GM19468 (cell line): Measurements from ENCODE around the gene UGT8.
"Not testable (repeated sequence)": the region's sequence is repeated elsewhere in the genome, so short reads cannot be mapped to it uniquely, and the experiment has no call there.

ENCODE experiments used
- ATAC-seq: cut with Tn5 transposase; IDR thresholded peaks from one replicate; pipeline ENCODE4 v1.9.1; 2021; ENCODE audit warnings: mild to moderate bottlenecking, moderate library complexity, moderate number of reproducible peaks; ENCODE audit not compliant: unreplicated experiment; ENCODE audit errors: extremely low read depth

Gene UGT8, protein sequence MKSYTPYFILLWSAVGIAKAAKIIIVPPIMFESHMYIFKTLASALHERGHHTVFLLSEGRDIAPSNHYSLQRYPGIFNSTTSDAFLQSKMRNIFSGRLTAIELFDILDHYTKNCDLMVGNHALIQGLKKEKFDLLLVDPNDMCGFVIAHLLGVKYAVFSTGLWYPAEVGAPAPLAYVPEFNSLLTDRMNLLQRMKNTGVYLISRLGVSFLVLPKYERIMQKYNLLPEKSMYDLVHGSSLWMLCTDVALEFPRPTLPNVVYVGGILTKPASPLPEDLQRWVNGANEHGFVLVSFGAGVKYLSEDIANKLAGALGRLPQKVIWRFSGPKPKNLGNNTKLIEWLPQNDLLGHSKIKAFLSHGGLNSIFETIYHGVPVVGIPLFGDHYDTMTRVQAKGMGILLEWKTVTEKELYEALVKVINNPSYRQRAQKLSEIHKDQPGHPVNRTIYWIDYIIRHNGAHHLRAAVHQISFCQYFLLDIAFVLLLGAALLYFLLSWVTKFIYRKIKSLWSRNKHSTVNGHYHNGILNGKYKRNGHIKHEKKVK

DNA sequence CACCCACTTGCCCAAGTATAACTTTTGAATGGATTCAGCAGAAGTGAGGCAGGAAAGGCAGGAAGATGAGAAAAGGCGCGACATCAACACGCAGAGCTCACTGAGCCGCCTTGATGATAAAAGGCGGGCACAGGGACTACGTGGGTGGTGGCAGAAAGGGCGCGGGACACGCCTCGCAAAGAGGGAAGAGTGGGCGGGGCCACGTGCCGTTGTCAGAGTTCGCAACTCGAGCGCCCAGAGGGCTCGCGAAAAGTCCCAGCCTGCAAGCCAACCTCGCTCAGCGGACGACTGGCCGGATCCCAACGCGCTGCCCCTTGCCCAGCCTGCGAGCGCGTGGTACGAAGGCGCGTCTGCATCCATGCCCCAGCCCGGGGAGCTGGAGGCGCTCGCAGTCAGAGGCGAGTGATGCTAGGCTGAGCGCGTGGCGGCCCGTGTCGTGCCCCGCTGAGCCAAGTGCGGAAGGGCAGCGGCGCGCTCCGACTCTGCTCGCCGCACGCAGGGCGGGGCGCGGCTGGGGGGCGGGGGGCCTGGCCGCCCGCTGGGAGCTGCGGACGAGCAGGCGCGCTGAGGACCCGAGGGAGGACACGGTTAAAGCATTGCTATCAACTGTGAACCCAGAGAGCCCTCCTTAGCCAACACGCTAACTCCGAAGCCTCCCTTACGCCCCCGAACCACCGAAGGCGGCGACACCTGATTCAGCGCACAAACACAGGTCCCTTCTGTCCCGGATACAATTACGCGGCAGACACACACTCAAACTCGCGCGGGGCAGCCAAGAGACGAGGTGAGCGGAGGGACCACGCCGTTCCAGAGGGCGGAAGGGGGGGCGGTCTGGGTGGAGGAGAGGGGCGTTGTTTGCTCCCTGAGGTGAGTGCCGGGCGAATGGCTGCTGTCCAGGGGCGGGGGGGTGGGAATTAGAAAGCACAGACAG, at the start of gene UGT8:
Gene UGT8 (plus strand): TSS at position 617 of the 931 bp plus-strand sequence. CDS start 24,074 bp downstream, outside the sequence.
- ATAC-seq, result peak; percentile 30

DNA sequence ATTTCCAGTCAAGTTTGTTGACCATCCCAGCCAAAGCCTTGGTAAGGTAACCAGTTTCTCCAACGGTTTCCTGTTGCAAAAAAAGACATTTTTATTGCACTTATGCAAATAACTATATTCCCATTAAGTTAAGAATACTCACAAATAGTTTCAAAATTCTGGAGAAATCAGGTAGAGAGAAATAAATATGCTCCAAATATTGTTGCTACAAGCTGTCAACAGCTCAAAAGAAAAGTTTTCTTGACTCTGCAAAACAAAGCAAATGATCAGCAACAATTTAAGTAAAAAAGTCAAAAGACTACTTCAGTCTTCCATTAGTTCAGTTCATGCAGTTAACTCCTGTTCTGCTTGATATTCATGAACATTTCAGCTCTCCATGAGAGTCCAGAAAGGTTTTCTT, 49.0 kb upstream of the UGT8 start:
- ATAC-seq, result no peak

DNA sequence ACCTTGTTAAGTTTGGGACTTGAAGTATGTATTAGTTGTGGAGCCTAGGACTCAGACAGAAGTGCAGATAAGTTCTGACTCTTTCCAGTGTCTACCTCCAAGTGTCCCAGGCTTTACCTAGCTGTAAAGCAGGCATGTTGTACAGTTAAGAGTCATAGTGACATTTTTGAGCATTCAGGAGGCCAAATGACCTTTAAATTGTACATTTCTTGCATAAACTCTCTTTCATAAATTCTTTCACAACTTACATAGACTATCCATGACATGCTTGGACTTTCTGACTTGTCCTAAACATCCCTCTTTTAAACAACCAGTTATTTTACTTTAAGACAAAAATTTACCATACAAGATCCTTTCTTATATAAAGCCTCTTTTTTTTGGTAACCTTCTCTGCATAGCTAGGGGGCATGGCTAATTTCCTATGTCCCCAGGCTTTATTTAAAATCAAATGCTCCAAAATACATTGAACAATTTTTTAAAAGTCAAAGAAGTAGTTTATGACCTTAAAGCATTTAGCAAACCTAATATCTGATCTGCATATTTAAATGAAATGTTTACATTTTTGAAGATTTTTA, 40.1 kb upstream of the UGT8 start:
- ATAC-seq, result no peak

DNA sequence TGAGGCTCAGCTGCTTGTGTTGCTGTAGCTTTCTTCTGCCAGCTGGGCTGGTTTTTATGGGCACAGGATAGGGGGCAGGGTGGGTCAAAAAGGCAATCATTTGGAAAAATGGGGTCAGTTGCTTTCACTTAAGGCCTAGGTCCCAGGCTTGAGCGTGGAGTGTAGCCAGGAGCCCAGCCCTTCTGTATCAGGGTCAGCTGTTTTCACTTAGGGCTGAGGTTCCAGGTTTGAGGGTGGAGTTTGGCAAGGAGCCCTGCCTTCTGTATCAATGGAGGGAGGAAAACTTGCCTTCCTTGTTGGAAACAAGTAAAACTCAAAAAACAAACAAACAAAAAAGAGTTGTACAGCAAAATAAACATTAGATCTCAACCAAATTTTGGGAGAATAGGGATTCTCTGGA, 37.0 kb upstream of the UGT8 start:
- ATAC-seq, result no peak

DNA sequence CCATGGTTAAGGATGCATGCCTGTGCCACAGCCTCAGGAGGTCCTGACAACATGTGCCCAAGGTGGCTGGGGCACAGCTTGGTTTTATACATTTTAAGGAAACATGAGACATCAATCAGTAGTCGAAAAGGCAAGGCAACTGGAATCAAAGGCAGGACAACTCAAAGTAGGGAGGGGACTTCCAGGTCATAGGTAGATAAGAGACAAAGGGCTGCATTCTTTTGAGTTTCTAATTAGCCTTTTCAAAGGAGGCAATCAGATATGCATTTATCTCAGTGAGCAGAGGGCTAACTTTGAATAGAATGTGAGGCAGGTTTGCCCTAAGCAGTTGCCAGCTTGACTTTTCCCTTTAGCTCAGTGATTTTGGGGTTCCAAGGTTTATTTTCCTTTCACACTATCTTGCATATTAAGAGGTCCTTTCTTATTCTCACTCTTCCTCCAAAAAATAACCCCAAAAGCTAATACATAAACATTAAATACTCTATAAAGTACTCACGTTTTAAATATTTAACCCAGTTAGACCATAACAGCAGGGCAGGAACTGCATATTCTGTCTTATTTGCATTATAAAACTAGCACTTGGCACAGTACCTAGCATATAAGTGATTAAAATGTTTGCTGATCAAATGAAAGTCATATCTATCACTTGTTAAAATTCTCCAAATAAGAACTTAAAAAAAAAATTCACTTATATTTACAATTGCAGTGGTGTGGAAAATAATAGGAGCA, 36.3 kb upstream of the UGT8 start:
- no peak for ATAC-seq

DNA sequence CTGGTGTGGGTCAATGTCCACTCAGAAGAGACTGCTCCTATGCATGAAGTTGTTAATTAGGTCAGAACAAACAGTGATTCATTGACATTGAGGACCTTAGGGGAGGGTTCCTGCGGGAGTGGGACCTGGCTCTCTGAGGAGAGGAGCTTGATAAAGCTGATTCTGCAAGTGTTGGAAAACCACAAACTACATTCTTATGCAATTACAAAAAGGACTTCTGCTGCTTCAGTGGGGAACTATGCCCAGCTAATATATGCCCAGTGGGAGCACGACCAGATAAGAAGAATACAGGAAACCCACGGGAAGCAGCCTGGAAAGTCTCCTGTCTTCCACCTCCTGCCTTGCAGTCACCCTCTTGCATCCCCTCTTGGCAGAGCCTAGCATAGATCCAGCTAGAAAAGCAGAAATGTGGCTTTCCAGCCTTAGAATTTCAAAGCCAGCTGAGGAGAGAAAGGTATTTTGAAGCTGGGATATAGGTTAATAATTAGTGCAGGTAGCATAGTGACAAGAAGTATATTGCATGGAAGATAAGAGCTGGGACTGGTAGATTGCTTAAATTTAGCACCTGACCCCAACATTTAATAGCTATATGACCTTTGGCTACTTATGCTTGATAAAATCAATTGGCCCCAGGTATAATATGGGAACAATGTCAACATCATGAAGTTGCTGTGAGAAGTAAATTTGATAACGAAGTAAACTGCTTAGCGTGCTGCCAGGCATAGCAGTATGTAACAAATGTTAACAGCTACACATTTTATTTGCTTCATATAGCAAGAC, 34.9 kb upstream of the UGT8 start:
- ATAC-seq, result no peak

DNA sequence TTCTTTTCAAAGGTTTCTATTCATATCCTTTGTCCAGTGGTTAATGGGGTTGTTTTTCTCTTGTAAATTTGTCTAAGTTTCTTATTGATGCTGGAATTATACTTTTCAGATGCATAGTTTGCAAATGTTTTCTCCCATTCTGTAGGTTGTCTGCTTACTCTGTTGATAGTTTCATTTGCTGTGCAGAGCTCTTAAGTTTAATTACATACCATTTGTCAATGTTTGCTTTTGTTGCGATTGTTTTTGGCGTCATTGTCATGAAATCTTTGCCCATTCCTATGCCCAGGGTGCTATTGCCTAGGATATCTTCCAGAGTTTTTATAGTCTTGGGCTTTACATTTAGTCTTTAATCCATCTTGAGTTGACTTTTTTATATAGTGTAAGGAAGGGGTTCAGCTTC, 21.2 kb upstream of the UGT8 start:
- ATAC-seq, result no peak

DNA sequence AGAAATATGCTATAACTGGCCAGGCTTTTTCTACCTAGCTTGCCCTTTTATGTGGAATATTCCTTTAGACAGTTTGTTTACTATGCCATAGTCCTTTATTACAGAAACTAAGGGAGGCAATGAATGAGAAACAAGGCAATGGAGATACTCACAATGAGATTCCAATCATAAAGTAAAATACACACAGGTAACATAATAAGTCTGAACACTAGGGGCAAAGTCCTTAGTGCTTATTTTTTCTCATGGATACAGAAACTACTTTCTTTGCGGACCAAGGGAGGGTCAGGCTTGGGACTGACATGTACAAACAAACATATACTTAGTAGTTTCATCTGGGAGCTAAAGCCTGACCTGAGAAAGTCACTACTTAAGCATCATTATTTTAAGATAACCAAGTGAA, 16.0 kb upstream of the UGT8 start:
- no peak for ATAC-seq

DNA sequence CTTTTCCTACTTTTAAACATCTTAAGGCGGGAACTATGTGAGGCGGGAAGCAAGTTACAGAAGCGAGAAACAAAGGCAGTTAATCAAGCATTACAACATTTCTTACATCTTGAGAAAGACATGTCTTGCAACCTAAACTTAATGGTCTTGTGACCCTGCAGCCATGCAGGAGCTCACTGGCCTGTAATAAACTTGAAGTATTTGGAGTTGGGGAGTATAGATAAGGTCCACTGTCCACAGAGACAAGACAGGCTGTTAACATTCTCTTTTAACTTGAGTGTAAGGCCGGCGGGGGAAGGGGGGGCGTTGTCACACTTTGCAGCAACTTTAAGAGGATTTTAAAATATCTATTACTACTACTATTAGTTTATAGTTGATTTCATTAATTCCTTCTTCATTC, 10.3 kb upstream of the UGT8 start:
- ATAC-seq, result no peak

DNA sequence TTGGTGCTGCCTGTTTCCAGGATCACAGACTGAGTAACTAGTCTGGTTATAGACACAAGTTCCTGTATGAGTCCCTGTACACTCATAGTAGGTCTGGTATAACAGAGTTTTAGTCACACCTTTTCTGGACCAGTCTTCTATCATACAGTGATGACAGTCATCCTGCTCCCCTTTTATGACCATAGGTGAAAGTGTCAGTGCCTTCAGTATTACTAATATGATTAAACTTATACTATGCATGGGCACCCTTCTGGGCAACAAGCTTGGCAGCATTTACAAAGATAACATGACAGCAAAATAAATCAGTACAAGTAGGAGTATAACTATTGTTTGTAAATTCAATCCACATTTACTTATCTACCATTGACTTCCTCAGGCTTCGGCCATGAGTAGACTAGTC, 8.2 kb upstream of the UGT8 start:
- ATAC-seq, result not testable (repeated sequence)

DNA sequence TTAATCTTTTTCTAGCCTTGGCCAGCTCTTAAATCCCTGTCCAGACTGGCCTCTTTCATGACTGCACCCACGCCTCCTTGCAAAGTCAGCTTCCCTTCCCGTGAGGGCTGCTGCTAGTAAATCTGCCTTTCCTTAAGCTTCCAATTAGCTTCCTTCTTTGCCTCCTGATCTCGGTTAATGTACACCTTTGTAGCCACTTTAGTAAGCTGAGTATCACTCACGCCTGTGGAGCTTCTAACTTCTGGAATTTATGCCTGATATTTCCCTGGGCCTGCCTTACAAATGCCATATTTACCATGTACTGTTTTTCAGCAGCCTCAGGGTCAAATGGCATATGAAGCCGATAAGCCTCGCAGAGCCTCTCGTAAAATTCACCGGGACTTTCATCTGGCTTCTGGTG, 5.1 kb upstream of the UGT8 start:
- ATAC-seq, result no peak

DNA sequence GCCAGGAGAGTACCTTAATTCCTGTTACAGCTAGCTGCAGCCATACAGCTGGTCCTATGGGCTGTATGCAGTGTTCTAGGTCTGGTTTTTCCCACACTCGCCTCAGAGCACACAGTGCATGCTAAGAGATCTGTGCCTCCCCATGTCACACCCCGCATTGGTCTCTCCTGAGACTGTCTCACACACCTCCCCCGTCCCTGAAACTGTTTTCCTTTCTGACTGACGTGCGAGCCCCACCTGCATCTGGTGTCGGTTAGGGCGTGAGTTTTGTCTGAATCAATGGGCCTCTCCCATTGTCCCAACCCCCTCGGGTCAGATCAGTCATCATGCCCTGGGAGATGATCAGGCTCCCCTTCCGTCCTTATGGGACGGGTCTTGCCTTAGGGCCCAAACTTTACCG, 3.4 kb upstream of the UGT8 start:
- ATAC-seq, result no peak

DNA sequence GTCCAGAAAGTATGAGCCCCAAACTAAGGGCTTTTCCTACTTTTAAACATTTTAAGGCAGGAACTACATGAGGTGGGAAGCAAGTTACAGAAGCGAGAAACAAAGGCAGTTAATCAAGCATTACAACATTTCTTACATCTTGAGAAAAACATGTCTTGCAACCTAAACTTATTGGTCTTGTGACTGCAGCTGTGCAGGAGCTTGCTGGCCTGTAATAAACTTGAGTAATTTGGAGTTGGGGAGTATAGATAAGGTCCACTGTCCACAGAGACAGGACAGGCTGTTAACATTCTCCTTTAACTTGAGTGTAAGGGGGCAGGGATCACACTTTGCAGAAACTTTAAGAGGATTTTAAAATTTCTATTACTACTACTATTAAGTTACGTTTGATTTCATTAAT, 2.7 kb upstream of the UGT8 start:
- ATAC-seq, result no peak

DNA sequence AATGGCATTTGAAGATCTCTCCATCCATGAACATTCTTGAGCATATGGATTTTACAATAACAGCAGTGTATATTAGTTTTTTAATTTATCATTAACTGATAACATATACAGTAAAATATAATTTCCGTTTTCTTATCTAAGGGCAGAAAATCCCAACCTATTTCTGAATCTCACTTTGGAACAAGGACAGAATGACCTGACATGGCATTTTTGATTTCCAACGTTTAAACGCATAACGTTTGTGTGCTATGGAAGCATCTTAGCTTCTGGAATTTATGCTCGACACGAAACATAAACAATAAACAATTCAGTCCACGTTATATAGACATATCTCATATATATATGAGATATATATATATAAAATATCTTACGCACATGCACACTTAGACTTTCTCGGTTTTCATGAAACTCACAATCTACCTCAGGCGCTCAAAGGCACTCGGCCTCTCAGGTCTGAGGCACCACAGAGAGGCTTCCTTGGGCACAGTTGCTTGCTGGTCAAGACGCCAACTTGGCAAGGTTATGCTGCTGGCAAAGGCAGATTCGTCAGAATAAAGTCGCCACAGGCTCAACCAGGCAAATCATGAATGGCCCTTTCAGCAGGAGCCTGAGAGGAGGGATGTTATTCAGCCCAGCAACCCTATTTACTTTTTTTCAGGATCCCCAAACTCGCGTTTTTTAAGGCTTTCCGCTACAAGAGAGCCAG, 1.0 kb upstream of the UGT8 start:
- no peak for ATAC-seq

DNA sequence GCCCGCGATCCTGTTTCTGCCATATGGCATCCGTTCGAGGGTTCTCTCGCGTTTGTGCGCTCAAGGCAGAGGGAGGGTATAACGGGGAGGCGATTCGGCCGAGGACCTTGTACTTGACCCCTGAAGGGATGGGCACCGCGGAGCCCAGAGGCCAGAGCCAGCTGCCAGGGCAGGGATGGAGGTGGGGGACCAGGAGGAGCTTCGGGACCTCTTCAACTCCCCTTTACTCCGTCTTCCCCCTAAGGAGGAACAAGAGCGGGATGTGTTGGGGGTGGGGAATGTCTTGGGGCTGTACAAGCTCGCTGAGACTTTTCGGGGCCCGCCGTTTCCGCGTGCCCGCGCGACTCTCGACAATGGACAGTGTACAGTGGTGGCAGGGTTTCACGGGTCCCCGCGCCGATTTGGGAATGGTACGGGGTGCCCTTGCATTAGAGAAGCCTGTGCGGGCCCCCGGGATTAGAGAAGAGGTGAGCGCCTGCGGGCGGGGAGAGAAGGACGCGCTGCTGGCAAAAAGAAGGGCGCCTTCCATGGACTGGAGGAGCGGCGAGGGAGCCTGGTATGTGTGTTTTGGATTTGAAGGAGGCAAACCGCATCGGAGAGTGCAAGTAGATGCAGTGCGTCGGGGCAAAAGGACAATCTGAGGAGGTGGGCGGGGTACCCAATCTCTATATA, 760 bp downstream of the UGT8 start:
- no peak for ATAC-seq

DNA sequence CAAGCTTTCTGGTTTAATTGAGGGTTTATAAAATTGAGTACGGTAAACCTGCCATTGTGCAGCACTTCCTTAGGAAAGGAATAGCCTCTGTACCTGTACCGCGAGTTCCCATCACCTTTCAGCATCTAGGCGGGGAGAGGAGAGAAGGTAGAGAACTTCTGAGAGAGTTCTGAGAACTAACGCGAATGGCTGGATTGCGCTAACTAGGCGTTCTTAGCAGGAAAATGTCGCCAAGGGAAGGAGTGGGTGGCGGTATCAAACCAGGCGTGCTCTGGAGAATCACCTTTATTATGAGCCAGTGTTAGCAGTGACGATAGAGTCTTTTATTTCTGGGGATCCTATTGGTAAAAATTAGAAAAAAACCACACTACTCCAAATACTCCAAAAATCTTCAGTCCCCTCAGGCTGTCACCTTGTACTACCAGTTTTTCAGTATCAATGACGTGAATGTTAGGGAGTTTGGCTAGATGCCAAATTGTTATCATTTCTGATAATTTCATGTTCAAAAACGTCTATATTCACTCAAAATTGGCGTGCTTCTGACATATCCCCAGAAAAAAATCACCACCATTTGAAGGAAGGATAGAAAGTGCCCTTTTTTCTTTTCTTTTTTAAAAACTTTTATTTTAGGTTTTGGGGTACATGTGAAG, 1.4 kb downstream of the UGT8 start:
- no peak for ATAC-seq

DNA sequence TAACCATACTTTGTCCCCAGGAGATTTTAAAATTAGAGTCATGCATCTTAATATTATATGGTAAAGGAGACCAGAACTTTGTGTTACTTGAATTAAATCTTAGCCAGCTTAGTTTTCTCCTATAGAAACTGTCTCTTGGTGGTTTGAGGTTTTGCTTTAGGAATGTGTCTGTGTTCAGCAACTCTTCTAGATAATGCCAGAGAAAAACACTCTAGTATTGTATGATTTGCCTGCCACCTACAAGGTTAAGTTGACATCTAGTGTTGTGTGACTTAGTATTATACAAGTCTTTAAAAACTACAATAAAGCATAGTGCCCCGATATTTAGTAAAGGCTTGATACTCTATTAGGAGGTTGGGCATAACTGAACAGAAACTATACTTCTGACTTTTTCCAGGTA, 2.1 kb downstream of the UGT8 start:
- no peak for ATAC-seq
